A172 (cell line): ENCODE results near the gene SF1. TPM values are rescaled to one million over a fixed set of nuclear protein-coding genes. Genes with fewer than 3 reads are reported as not detected.
"Not testable (repeated sequence)": the region's sequence is repeated elsewhere in the genome, so short reads cannot be mapped to it uniquely, and the experiment has no call there.

Experiments
- DNase-seq: peaks from one replicate; pipeline ENCODE4 v3.0.0-alpha.2; 2015; ENCODE audit warnings: low spot score
- total RNA-seq: library from RNA; depleted of rRNA; stranded (reverse); fragments of >200 nt; shearing (Covaris generic); gene quantifications from 2 replicates; pipeline ENCODE4 v1.2.3, GENCODE V29; 2014; rRNA removed

SF1 gene, protein sequence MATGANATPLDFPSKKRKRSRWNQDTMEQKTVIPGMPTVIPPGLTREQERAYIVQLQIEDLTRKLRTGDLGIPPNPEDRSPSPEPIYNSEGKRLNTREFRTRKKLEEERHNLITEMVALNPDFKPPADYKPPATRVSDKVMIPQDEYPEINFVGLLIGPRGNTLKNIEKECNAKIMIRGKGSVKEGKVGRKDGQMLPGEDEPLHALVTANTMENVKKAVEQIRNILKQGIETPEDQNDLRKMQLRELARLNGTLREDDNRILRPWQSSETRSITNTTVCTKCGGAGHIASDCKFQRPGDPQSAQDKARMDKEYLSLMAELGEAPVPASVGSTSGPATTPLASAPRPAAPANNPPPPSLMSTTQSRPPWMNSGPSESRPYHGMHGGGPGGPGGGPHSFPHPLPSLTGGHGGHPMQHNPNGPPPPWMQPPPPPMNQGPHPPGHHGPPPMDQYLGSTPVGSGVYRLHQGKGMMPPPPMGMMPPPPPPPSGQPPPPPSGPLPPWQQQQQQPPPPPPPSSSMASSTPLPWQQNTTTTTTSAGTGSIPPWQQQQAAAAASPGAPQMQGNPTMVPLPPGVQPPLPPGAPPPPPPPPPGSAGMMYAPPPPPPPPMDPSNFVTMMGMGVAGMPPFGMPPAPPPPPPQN
- total RNA-seq = 61.8 and 149 TPM in 2 replicates

DNA sequence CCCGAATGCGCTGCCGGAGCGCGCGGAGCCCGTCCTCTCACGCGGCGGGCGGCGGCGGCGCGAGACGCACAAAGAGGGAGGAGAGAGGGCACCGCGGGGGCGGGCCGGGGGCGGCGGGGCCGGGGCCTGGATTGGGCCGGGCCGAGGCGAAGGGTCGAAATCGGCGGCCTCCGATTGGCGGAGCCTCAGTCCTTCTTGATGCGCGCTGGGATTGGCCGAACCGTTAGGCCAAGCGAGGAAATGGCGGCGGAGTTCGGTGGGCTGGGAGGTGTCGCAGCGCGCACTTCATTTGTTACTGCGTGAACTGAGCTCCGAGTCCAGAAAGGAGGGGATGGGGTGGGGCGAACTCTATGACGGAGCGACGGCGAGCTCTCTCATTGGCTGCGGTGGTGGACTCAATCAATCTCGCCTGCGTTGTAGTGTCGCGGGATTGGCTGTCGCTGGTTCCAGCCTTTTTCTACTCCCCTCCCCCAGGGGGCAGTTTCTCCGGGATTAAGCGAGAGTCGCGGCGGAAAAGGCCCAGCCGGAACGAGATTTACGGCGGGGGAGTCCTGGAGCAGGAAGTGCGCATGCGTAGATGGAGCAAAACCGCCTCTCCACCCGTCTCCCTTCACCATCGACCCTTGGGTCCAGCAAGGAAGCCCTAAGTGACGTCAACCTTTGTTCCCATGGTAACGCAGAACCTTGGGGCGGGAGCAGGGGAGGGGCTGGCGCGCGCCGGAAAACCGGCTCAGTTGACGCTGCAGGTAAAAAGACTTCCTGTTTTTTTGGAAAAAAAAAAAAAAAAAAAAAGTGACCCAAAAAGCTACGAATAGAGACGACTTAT, at the start of gene SF1:
Gene SF1, minus strand, starts transcription at position 70 of the 826 bp plus-strand sequence. CDS start 150 bp downstream, outside the sequence.
- peak; percentile 99 for DNase-seq

DNA sequence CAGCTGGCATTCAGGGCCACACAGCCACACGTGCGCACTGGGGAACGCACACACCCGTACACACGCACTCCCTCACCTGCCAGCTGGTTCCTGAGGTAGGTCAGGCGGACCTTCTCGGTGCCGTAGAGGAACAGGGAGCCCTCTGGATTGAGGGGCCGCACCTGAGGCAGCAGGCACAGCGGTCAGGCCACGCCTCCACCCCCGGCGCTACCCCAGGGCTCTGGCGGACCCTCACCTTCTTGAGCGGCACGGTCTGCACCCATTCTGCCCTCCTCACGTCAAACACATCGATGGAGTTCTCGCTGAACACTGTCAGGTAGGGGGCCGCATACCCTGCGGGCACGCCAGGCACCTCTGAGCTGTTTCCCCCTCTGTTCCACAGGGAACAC, 49.1 kb upstream of the SF1 start:
- DNase-seq = no peak

DNA sequence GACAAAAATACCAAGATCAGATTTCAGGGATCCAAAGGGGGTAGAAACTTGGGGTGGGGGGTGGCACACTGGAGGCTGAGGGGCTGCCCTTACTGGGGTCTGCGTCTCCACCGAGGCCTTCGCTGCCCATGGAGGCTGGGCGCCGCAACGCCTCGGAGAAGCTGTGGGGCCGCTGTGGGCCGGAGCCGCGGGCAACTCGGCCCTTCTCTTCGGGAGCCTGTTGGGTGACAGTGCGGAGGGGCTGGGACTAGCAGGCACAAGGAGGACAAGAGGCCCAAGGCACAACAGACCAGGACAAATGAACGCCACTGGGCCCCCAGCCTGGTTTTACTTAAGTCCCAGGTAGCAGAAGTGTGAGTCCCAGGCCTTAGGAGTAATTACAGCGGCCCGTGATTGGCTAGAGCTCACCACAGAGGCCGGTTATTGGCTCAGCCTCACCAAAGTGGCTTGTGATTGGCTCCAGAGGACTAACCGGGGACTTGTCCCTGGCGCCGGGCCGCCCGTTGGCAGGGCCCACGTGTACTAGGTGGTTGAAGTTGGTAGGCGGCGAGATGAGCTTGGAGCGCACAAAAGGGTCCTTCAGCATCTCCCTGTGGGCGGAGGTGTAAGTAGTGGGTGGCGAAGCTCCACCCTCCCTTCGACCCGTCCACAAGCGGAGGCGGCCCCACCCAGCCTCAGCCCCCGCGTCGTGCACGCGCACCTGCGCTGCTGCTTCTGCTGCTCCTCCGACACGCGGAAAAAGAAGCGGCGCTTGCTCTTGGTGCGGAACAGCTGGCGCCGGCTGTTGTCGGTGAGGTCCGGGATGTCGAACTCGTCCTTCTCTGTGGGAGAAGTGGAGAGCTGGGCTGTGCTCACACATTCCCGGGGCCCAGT, 48.5 kb upstream of the SF1 start:
- no peak for DNase-seq

DNA sequence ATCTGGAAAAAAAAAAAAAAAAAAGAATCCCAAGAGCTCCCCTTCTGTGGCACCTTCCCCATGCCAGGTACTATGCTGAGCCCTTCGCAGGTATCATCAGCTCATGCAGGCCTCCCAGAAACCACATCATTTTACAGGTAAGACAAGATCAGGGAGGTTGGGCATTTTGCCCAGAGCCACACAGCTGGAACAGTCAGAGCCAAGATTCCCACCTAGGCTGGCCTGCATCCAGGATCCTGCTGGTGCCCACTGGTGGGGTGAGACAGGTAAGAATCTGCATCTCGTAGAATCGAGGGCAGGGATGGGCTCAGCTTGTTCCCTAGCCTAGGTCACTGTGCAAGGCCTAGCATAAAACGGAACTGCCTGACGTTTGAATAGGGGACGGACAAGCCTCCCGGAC, 47.7 kb upstream of the SF1 start:
- no peak for DNase-seq

DNA sequence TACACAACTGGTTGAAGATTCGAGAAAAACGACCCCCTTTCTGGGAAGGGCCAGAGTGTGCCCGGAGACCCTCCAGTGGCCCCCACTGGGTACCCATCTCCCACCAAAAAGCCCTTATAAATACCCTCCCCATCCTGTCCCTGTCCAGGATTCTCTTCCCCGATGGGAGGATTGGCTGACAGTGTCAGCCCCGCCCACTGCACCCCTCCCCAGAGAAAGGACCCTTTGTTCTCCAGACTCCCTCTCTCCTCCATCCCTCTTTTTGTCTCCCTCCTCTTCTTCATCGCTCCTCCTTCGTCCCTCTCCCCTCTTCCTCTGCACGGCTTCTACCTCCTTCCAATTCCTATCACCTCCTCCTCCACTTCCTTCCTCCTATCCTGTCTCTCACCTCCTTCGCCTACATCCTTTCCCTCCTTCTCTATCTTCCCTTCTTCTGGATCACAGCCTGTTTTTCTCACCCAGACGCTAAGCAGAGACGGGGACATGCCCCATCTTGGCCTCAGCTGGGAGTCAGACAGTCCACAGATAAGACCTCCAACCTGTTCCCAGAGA, 45.3 kb upstream of the SF1 start:
- no peak for DNase-seq

DNA sequence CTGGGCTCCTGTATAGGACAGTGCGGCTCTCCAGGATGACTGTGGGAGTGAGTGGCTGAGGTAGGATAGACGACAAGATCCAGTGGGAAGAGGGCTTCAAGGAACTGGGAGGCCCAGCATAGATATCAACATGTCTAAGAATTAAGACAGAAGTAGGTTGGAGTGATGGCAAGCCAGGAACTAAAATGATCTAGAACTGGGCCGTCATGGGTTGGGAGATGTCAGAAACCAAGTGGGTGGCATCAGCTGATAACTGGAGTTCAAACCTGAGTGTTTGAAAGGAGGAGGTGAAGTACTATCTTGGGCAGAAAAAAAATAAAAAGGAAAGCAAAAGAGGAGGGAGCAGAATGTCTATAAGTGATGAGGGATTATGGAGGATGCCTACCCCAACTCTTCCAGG, 39.1 kb upstream of the SF1 start:
- no peak for DNase-seq

DNA sequence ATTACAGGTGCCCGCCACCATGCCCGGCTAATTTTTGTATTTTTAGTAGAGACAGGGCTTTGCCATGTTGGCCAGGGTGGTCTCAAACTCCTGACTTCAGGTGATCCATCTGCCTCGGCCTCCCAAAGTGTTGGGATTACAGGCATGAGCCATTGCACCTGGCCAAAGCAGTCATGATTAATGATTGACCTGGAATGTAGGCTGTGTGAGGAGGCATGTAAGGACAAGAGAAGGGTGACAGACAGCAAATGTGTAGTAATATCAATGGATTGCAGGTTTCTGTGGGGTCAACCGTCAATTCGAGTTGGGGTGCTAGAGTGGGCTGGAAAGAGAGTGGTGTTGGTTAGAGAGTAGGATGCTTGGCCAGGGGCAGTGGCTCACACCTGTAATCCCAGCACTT, 37.1 kb upstream of the SF1 start:
- DNase-seq = not testable (repeated sequence)

DNA sequence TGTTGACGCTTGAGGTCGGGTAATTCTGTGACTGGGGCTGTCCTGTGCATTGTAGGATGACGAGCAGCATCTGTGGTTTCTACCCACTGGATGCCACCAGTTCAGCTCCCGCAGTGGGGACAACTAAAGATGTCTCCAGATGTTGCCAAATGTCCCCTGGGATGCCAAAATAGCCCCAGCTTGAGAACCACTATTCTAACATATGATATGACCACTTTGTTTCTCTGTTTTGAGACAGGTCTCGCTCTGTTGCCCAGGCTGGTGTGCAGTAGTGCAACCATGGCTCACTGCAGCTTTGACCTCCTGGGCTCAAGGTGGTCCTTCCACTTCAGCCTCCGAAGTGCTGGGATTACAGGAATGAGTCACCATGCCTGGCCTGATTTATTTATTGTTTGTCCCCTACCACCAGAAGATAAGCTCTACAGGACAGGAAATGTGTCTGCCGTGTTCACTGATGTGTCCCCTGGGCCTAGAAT, 36.4 kb upstream of the SF1 start:
- peak; percentile 53 for DNase-seq

DNA sequence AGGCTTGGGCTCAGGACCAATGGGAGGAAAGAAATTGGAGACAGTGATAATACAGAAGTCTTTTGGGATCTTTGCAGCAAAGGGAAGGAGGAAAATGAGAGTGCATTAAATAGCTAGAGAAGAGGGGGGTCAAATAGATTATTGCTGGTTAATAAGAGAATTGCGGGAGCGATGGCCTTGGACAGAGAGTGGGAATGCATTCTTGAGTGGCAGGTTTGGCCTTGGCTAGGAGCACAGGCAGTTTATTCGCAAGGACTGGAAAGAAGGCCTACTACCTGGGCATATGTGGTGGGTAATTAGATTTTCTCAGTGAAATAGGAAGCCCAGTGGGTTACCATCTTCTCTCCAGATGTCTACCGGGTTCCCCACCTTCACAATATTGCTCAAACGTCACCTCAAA, 35.5 kb upstream of the SF1 start:
- no peak for DNase-seq

DNA sequence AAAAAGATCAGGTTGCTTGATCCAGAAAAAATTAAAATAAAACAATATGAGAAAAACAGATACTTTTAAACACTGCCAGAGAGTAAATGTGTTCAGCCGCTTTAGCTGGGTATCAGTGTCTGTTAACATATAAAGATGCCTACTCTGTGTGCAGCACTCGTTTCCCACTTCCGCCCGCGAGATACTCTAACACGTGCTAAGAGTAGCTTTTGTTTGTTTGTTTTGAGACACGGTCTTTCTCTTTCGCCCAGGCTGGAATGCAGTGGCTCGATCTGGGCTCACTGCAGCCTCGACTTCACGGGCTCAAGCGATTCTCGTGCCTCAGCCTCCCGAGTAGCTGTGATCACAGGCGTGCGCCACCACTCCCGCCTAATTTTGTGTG, 32.5 kb upstream of the SF1 start:
- no peak for DNase-seq

DNA sequence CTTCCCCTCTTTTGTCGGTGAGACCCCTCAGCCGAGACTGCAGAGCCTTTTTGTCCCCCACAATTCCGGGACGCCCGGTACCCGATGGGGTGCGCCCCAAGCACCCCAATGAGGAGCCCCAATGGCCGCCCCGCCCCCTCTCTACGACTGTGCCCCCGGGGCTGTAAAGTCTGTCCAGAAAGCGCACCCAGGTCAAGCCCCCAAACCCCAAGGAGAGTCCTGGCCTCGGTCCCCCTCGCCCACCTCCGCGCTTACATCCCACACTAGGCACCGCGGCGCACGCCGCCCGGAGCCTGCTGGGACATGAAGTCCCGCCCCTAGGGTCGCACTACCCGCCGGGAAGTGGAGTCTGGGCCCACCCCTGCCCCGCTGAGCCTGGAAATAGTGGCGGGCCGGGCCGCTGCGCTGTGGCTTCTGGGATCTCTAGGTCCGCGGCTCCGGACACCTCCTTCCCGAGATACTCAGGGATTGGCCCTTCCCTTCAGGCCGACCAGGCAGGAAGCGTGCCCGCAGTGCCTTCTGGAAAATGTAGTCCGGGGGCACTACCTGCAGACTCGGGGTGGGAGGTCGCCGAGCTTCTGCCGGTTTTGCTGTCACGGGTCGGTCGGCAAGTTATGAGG, 32.0 kb upstream of the SF1 start, which contains the start of gene MEN1:
Gene MEN1, minus strand, starts transcription at position 281 of the 620 bp plus-strand sequence. CDS start 442 bp downstream, outside the sequence.
- peak; percentile 87 for DNase-seq

DNA sequence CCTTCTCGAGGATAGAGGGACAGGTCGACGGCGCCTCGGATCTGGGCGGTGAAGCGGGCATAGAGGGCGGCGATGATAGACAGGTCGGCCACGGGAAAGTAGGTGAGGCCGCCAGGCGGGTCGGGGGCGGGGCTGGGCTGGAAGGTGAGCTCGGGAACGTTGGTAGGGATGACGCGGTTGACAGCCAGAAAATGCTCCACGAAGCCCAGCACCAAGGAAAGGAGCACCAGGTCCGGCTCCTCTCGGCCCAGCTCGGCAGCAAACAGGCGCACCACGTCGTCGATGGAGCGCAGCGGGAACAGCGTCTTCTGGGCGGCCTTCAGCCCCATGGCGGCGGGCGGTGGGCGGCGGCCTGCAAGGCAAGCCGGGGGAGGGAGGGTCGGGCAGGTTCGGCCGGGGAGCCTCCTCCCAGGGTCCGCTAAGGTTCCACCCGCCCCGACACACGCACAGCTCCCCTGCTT, 31.5 kb upstream of the SF1 start:
- no peak for DNase-seq

DNA sequence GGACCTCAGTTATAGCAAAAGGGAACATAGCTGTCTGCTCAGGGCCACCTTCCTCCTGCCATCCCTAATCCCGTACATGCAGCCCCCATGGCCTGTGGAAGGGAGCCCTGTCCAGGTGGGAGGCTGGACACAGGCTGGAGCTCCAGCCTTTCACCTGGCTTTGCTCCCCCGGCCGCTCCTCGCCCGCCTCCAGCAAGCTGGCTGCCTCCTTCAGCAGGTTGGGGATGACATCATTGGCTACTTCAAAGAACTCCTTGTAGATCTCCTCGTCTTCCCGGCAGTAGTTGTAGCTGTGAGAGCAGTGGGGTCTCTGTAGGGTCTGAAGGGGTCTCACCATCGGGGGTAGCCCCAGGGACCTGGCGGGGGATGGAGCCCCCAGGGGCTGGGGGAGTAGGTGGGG, 27.1 kb upstream of the SF1 start:
- no peak for DNase-seq

DNA sequence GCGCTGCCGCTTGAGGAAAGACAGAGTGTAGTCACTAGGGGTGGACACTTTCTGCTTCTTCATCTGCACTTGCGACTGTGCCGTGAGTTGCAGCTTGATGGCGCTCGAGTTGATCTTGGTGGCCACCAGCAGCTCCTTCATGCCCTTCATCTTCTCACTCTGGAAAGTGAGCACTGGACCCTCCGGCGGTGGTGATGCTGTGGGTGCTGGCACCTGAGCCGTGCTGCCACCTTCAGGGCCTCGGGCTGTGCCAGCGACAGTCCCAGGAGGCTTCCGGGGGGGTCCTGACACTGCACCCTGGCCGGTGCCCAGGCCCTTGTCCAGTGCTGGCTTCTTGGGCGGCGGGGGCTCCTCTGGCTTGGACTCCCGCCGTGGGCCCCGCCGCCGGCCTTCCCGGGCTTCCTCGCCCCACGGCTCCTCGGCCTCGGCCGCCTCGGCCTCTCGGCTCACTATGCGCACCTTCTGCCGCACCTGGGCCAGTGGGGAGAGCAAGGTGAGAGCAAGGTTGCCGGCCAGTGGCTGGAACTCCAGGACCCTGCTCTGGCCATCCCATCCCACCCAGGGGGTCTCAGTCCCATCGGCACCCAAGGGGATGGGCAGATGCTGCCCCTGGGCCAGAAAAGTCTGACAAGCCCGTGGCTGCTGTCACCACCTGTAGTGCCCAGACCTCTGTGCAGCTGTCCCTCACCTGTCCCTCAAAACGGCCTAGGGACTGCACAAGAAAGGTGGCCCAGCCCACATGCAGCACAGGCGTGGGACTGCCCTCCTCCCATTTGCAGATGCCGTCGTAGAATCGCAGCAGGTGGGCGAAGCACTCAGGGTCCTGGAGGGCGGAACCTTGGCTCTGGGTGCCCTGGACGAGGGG, 26.2 kb upstream of the SF1 start:
- DNase-seq = no peak

DNA sequence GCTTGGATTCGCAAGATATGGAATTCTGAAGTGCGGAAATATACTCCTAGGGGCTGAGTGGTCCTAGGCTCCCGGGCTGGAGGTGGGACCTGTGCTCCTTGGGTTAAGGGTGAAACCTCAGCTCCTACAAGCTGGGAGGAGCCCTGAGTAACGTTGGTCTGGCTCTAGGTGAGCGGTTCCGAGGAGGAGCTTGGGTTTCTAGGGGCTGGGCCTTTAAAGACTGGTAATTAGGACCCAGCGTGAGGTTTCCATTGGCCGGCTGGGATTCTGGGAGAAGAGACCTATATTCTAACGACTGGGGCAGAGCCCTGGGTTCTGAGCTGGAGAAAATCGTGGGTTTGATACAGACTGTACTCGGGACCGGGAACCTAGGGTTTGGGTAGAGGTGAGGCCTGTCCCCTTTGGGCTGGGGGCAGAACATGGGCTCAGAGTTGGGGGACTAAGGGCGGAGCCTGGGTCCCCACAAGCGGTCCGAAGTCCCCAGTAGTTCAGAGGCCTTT, 25.6 kb upstream of the SF1 start:
- DNase-seq = no peak

DNA sequence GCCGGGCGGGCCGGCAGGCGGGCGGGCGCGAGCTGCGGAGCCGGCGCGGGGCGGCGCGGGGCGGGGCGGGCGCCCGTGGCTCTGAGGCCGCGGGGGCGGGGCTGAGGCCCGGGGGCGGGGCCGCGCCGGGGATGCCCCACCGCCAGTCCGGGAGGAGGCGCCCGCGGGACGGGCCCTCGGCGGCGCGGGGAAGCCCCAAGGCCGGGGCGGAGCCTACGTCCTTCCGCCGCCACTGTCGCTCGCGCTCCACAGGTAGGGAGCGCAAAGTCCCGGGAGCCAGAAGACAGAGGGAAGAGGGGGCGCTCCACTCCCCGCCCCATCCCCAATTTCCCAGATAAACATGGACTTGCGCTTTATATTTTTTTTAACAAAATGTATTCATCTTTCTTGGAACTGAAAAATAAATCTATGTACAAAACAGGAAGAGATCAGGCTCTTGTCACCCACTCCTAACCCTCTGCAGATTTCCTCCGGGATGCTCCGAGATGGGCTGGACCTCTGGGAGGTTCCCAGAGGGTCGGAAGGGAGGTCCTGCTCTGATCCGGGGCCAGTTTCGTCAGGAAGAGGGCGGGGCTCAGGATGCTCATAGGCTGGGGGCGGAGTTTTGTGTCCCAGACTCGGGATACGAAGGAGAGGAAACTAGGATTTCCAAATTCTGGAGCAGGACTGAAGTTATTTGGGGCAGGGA, 25.0 kb upstream of the SF1 start, which contains the start of gene MAP4K2:
Gene MAP4K2, minus strand, starts transcription at position 57 of the 688 bp plus-strand sequence. CDS start 65 bp downstream, outside the sequence.
- peak; percentile 73 for DNase-seq

DNA sequence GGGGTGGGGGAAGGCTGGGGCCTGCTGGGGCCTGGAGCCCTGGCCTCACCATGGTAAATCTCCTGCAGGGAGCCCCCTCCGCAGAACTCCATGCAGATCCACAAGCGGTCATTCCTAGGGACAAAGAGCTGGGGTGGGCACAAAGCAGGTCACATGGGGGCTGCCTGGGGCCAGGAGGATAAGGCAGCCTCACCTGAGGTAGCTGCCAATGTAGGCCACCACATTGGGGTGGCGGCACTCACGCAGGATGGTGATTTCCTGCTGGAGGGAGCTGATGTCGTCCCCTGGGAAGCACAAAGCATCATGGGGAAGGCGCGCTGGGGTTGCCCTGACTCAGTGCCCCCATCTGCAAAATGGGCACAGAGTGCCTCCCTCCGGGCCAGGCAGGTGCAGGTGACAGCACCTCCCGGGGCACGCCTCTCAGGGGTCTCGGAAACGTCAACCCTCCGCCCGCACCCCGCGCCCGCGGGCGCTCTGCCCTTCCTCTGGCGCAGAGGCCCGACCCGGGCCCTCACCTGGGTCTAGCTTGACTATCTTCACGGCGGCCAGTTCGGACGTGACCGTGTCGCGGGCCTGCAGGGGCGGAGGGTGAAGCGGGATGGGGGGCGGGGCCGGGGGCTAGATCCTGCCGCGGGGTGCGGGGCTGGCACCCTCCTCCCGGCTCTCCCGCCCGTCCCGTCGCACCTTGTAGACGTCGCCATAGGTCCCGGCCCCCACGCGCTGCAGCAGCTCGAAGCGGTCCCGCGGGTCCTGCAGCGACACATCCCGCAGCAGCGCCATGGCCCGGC, 24.2 kb upstream of the SF1 start:
- DNase-seq = no peak
